NCI-H2196 treated with DMSO at 0.1 percent for 48 hours (cell line): ENCODE measurements around the gene NEURL3.
"Not testable (repeated sequence)": the region's sequence is repeated elsewhere in the genome, so short reads cannot be mapped to it uniquely, and the experiment has no call there.

Source experiments
- DNase-seq: peaks from one replicate; lab custom pipeline; 2025; ENCODE audit not compliant: unreplicated experiment; lab: John Stamatoyannopoulos, UW

Gene NEURL3

GRCh38 chr2:96486696-96487095 lies 18.5 kb downstream of the NEURL3 start:
- DNase-seq: no peak

- DNase-seq: no peak
Observed at GRCh38 chr2:96485751-96486651, 19.2 kb downstream of the NEURL3 start.

DNA sequence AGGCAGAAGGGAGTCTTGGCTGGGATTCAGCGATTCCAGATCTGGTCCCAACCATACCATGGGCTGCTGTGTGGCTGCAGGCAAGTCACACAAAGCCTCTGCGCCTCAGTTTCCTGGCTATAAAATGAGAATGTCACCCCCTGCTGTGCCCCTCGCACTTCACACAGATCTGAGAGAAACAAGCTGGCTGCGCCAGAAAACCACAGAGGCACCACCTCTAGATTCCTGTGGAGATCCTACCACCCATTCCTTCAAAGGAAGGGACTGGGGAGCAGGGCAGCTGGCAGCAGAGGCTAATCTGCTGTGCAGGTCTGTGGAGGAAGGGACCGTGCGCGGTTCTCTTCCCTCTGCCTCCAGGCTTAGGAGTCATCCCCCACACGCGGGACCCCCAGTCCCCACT lies 19.8 kb downstream of the NEURL3 start:
- no peak for DNase-seq

DNA sequence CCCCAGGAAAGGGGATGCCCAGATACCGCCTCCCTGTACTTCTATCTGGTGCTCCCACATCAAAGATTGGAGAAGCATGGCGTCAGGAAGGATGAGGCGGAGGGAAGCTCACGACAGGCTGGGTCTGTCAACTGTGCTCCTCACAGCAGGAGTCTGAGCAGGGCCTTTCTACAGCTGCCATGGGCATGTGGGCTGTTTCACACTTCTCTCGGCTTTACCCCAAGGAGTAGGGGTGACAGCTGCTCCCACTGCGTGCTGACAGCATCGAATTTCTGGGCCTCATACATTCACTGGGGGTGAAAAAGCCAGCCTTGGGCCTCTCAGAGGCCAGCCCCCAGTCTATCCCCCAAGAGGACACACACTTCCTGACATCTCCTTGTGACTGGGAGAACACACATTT lies 21.1 kb downstream of the NEURL3 start:
- no peak for DNase-seq

DNA sequence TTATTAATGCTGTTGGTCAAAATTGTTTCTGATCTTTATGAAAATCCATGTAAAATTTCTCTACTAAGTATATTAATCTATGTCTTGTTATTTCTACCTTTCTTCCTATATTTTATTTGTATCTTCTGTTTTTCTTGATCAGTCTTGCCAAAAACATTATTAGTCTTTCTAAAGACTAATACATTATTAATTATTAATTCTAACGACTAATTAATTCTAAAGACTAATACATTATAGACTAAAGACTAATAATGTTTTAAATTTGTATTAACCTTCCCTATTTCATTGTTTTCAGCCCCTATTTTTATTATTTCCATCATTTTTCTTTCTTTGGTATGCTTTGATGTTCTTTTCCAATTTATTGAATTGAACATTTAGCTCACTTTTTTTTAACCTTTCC lies 27.7 kb downstream of the NEURL3 start:
- no peak for DNase-seq

- no peak for DNase-seq
Observed at GRCh38 chr2:96471772-96472171, 33.4 kb downstream of the NEURL3 start.

DNA sequence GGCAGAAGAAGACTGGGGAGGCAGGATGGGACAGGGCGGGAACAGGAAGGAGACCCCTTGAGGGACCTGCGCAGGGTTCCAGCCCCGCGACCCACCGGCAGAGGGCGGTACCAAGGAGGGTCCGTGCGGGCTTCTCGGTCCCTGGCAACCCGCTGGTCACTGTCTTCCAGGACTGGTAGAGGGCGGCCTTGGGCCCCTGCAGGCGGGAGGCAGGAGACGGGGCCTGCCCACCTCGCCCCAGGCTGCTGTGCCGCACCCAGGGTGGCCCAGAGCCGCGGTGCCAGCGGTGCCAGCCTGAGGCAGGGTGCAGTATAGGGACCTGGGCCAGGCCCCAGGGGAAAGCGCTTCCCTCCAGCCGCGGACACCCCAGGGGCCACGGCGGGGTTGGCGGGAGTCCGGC lies 34.5 kb downstream of the NEURL3 start:
- no peak for DNase-seq

- no peak for DNase-seq
Observed at GRCh38 chr2:96470109-96470508, 35.0 kb downstream of the NEURL3 start.

GRCh38 chr2:96468904-96469303 lies 36.3 kb downstream of the NEURL3 start:
- DNase-seq: no peak

DNA sequence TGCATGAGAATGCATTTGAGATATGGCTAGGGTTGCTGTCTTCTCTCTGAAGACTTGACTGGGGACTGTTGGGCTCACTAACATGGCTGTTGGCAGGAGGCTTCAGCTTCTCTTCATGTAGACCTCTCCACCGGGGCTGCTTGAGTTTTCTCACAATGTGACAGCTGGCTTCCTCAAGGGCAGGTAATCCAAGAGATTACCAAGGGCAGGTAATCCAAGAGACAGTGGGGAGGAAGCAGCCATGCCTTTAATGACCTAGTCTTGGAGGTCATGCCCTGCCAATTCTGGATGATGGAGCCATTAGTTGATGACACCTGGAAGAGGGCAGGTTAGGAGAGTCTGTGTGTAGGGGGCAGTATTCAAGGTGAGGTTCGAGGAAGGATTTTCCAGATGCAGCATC lies 40.5 kb downstream of the NEURL3 start:
- DNase-seq: no peak

- no peak for DNase-seq
Observed at GRCh38 chr2:96464061-96464460, 41.1 kb downstream of the NEURL3 start.

- no peak for DNase-seq
Observed at GRCh38 chr2:96463119-96463518, 42.0 kb downstream of the NEURL3 start.

DNA sequence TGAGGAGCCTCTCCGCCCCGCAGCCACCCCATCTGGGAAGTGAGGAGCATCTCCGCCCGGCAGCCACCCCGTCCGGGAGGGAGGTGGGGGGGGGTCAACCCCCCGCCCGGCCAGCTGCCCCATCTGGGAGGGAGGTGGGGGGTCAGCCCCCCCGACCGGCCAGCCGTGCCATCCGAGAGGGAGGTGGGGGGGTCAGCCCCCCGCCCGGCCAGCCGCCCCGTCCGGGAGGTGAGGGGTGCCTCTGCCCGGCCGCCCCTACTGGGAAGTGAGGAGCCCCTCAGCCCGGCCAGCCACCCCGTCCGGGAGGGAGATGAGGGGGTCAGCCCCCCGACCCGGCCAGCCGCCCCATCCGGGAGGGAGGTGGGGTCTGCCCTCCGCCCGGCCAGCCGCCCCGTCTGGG lies 43.5 kb downstream of the NEURL3 start:
- not testable (repeated sequence) for DNase-seq

DNA sequence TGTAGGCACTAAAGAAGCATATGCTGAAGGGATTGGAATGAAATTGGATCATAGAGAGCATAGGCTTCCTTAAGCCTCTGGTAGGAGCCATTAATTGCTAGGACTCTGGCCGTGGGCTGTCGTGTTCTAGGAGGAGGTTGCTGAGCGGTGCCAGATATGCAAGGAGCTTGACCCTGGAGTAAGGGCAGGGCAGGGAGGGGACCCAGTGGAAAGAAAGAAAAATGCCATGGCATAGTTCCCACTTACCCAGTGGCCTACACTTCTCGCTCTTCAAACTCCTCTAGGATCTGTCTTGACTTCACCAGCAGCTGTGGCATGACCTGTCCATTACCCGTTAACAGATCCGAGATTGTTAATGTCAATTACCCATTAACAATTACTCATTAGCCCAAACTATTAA lies 53.1 kb downstream of the NEURL3 start:
- DNase-seq: no peak

DNA sequence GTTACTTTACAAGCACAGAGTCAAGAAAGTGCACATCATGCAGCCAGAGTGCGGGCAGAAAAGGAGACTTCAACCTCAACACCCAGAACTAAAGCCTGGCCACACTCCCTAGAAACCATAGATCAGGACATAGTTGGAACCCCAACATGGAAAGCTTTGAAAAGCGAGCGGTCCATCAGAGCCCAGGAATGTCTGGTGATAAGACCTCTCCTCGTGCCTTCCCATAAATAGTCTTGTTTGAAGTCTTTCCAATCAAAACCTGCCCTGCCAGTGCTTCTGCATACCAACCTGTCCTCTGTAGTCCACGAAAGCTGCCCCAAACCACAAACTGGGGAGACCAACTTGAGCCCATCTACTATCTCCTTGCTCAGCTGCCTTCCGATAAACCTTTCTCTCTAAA lies 55.5 kb downstream of the NEURL3 start:
- no peak for DNase-seq

- DNase-seq: no peak
Observed at GRCh38 chr2:96449174-96449573, 56.0 kb downstream of the NEURL3 start.

DNA sequence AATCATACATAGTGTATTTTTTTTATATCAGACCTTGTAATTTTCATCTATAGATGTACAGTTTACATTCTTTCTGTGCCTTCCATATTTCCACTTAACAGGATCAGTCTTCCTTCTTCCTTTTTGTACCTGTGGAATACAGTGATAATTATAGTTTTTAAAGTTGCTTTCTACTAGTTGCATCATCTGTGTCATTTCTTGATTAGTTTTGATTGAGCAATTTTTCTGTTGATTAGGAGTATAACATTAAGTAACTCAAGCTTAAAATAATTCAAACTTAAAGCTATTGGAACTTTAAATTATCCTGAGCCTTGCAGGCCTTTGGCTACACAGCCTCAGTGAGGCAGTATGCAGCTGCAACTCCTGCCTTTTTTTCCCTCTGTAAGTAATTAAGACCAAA lies 57.4 kb downstream of the NEURL3 start:
- no peak for DNase-seq
